Measurements from ENCODE around the gene TBRG1. TPM values are rescaled to one million over a fixed set of nuclear protein-coding genes. Genes with fewer than 3 reads are reported as not detected.

TBRG1 gene
- total RNA-seq, 1 donor from 2014 or later = 24.3 TPM

- no peak for DNase-seq (ENCODE audit: low spot score)
These were observed 10.0 kb upstream of the TBRG1 start for GRCh38 chr11:124612567-124613246.

GRCh38 chr11:124618863-124619262, 3.8 kb upstream of the TBRG1 start:
- no peak for DNase-seq (ENCODE audit: low spot score)

GRCh38 chr11:124623861-124624525, 1.3 kb downstream of the TBRG1 start:
- no peak for DNase-seq (ENCODE audit: low spot score)

GRCh38 chr11:124625504-124626168, 3.0 kb downstream of the TBRG1 start:
- no peak for DNase-seq (ENCODE audit: low spot score)

GRCh38 chr11:124627546-124627945, 4.9 kb downstream of the TBRG1 start:
- no peak for DNase-seq (ENCODE audit: low spot score)

GRCh38 chr11:124629961-124630360, 7.3 kb downstream of the TBRG1 start:
- DNase-seq (ENCODE audit: low spot score) = no peak

GRCh38 chr11:124633355-124633754, 10.7 kb downstream of the TBRG1 start:
- no peak for DNase-seq (ENCODE audit: low spot score)

GRCh38 chr11:124635932-124636331, 13.3 kb downstream of the TBRG1 start:
- no peak for DNase-seq (ENCODE audit: low spot score)

GRCh38 chr11:124638500-124638899, 15.8 kb downstream of the TBRG1 start:
- DNase-seq (ENCODE audit: low spot score) = no peak

- no peak for DNase-seq (ENCODE audit: low spot score)
These were observed 16.5 kb downstream of the TBRG1 start for GRCh38 chr11:124639186-124639585.

GRCh38 chr11:124640666-124641065, 18.0 kb downstream of the TBRG1 start:
- no peak for DNase-seq (ENCODE audit: low spot score)

GRCh38 chr11:124642628-124643027, 20.0 kb downstream of the TBRG1 start:
- no peak for DNase-seq (ENCODE audit: low spot score)

GRCh38 chr11:124643042-124643604, 20.5 kb downstream of the TBRG1 start:
- DNase-seq (ENCODE audit: low spot score) = no peak

- peak; percentile 74 for DNase-seq (ENCODE audit: low spot score)
These were observed 21.2 kb downstream of the TBRG1 start for GRCh38 chr11:124643605-124644425.

GRCh38 chr11:124644426-124645280, 22.0 kb downstream of the TBRG1 start:
- peak; percentile 55 for DNase-seq (ENCODE audit: low spot score)

- no peak for DNase-seq (ENCODE audit: low spot score)
These were observed 23.5 kb downstream of the TBRG1 start for GRCh38 chr11:124646148-124646547.

GRCh38 chr11:124648610-124649009, 25.9 kb downstream of the TBRG1 start:
- DNase-seq (ENCODE audit: low spot score) = no peak

- peak; percentile 21 for DNase-seq (ENCODE audit: low spot score)
These were observed 34.3 kb downstream of the TBRG1 start for GRCh38 chr11:124656774-124657630.

GRCh38 chr11:124657904-124658303, 35.2 kb downstream of the TBRG1 start:
- DNase-seq (ENCODE audit: low spot score) = no peak

GRCh38 chr11:124658501-124658900, 35.8 kb downstream of the TBRG1 start:
- DNase-seq (ENCODE audit: low spot score) = no peak

All from umbilical cord (tissue), 2 donors.